ENCODE data around the gene RYK.

- TF ChIP-seq CTCF (IDR thresholded peaks at IDR 0.05) (no peak), POLR2AphosphoS5 (IDR thresholded peaks at IDR 0.05) (no peak), EP300 (IDR thresholded peaks at IDR 0.05) (no peak)
Measured at GRCh38 chr3:134214239-134214638, 36.4 kb downstream of the RYK start.

Measured in gastroesophageal sphincter (tissue), 3 donors.